K562 (cell line): Measurements from ENCODE around the gene SLC35E1. TPM values are rescaled to one million over a fixed set of nuclear protein-coding genes. Genes with fewer than 3 reads are reported as not detected.

Experiments used
- BRF1 ChIP-seq: IDR thresholded peaks from 3 replicates; pipeline ENCODE4 v1.6.1; 2011; ENCODE audit warnings: borderline replicate concordance, mild to moderate bottlenecking; ENCODE audit not compliant: insufficient read length; ENCODE audit errors: extremely low read depth
- COPS2 ChIP-seq: fragments of 450-650 bp; conservative IDR thresholded peaks from 2 replicates; pipeline ENCODE4 v1.6.1; 2016; ENCODE audit warnings: mild to moderate bottlenecking, moderate library complexity
- DPF2 ChIP-seq: fragments of 450-650 bp; IDR thresholded peaks from 2 replicates; pipeline ENCODE4 v1.6.1; 2016
- ETS1 ChIP-seq: conservative IDR thresholded peaks from 2 replicates; pipeline ENCODE4 v1.6.1; 2011; ENCODE audit warnings: low read depth, mild to moderate bottlenecking, low read length; ENCODE audit not compliant: control insufficient read depth
- HDGF ChIP-seq: fragments of 450-650 bp; IDR thresholded peaks from 2 replicates; pipeline ENCODE4 v1.6.1; 2016
- KAT2B ChIP-seq: IDR thresholded peaks from one replicate; pipeline ENCODE4 v1.6.1; 2012; ENCODE audit warnings: low read depth, mild to moderate bottlenecking, control low read depth, inconsistent platforms, low read length, moderate library complexity
- PCBP2 ChIP-seq: fragments of 200-400 bp; formaldehyde crosslinking; IDR thresholded peaks from 2 replicates; pipeline ENCODE4 v1.6.1; 2018; ENCODE audit warnings: low read length, low read depth, mild to moderate bottlenecking, moderate library complexity; ENCODE audit not compliant: poor library complexity, severe bottlenecking
- RBFOX2 ChIP-seq: fragments of 200-400 bp; formaldehyde crosslinking; IDR thresholded peaks from 2 replicates; pipeline ENCODE4 v1.6.1; 2017; ENCODE audit warnings: low read depth, mild to moderate bottlenecking, low read length, moderate library complexity
- RNF2 ChIP-seq: sonication (generic); IDR thresholded peaks from 2 replicates; pipeline ENCODE4 v1.6.1; 2016
- RUNX1 ChIP-seq: sonication (generic); IDR thresholded peaks from 2 replicates; pipeline ENCODE4 v1.6.1; 2016; ENCODE audit warnings: antibody characterized with exemption, low read depth
- SOX6 ChIP-seq: fragments of 450-650 bp; IDR thresholded peaks from 2 replicates; pipeline ENCODE4 v1.6.1; 2014; ENCODE audit warnings: mild to moderate bottlenecking
- STAG1 ChIP-seq: sonication (generic); formaldehyde crosslinking; IDR thresholded peaks from 2 replicates; pipeline ENCODE4 v1.5.0; 2020; ENCODE audit warnings: missing genetic modification reagents, borderline replicate concordance
- THRAP3 ChIP-seq: fragments of 450-650 bp; IDR thresholded peaks from 2 replicates; pipeline ENCODE4 v1.6.1; 2016; ENCODE audit warnings: mild to moderate bottlenecking, inconsistent platforms, borderline replicate concordance
- USF1 ChIP-seq: sonication (generic); formaldehyde crosslinking; IDR thresholded peaks from 2 replicates; pipeline ENCODE4 v1.9.0; 2022; ENCODE audit warnings: mild to moderate bottlenecking, missing genetic modification reagents
- XRCC4 ChIP-seq: IDR thresholded peaks from one replicate; pipeline ENCODE4 v1.6.1; 2011; ENCODE audit not compliant: insufficient read depth, insufficient read length; ENCODE audit errors: extremely low read depth
- ZC3H11A ChIP-seq: IDR thresholded peaks from 2 replicates; pipeline ENCODE4 v1.6.1; 2012; ENCODE audit warnings: low read depth, low read length, improper control_type of control experiment
- ZFX ChIP-seq: sonication (generic); formaldehyde crosslinking; IDR thresholded peaks from 2 replicates; pipeline ENCODE4 v1.8.0; 2022; ENCODE audit warnings: mild to moderate bottlenecking, missing genetic modification reagents, moderate library complexity
- ZNF143 ChIP-seq: sonication (generic); formaldehyde crosslinking; IDR thresholded peaks from 2 replicates; pipeline ENCODE4 v1.9.0; 2022; ENCODE audit warnings: mild to moderate bottlenecking, missing genetic modification reagents
- ZNF263 ChIP-seq: sonication (generic); formaldehyde crosslinking; IDR thresholded peaks from 2 replicates; pipeline ENCODE4 v1.8.0; 2022; ENCODE audit warnings: mild to moderate bottlenecking, missing genetic modification reagents, borderline replicate concordance
- ZNF586 ChIP-seq: fragments of 450-650 bp; formaldehyde crosslinking; conservative IDR thresholded peaks from 2 replicates; pipeline ENCODE4 v1.4.0; 2020; ENCODE audit warnings: mild to moderate bottlenecking, moderate library complexity
- ZNF785 ChIP-seq: fragments of 250-450 bp; sonication (Bioruptor Pico); IDR thresholded peaks from 2 replicates; pipeline ENCODE4 v1.4.0; 2020; ENCODE audit warnings: mild to moderate bottlenecking
- polyA plus RNA-seq, 8 experiments: library from polyadenylated mRNA; depleted of rRNA in 4 of 8; stranded (reverse) in 5 of 8; unstranded in 3 of 8; fragments of >200 nt; fragmentation: Nextera tagmentation in 2 of 8; fragmentation: Illumina TruSeq in 1 of 8; extraction: Ambion mirVana in 2 of 8; extraction: Trizol in 1 of 8; gene quantifications; 2 replicates each; pipeline versions ENCODE4 v1.2.1 to v1.2.3, GENCODE V29; 2011 to 2014; ENCODE audit warnings: inconsistent platforms in 1 of 8, missing spikeins in 1 of 8
- total RNA-seq, 7 experiments: library from RNA; depleted of rRNA in 6 of 7; stranded (reverse); fragments of >200 nt in 6 of 7; fragmentation: Illumina TruSeq in 2 of 7; extraction: Trizol in 2 of 7; gene quantifications; 2 replicates each; pipeline versions ENCODE4 v1.2.1 to v1.2.3, GENCODE V29; 2011 to 2021; ENCODE audit warnings: low replicate concordance in 1 of 7
- TF ChIP-seq, protein P1 (sequence below): fragments of 250-450 bp; sonication (Bioruptor Pico); IDR thresholded peaks from 2 replicates; pipeline ENCODE4 v1.4.0; 2020
- TF ChIP-seq, protein P2 (sequence below): fragments of 200-800 bp; sonication (Bioruptor generic); IDR thresholded peaks from 2 replicates; pipeline ENCODE4 v1.6.1; 2017; ENCODE audit warnings: missing genetic modification characterization, missing compliant biosample characterization
- TF ChIP-seq, protein P3 (sequence below): fragments of 450-650 bp; formaldehyde crosslinking; IDR thresholded peaks from 2 replicates; pipeline ENCODE4 v1.4.0; 2020; ENCODE audit warnings: mild to moderate bottlenecking, moderate library complexity

Gene SLC35E1
- total and polyA plus RNA-seq, 9 of the 15 experiments (the other 6 are each of a cell fraction or from before 2014, with no cell fraction given) = 15.0 to 40.1 (median 25.7) TPM

DNA sequence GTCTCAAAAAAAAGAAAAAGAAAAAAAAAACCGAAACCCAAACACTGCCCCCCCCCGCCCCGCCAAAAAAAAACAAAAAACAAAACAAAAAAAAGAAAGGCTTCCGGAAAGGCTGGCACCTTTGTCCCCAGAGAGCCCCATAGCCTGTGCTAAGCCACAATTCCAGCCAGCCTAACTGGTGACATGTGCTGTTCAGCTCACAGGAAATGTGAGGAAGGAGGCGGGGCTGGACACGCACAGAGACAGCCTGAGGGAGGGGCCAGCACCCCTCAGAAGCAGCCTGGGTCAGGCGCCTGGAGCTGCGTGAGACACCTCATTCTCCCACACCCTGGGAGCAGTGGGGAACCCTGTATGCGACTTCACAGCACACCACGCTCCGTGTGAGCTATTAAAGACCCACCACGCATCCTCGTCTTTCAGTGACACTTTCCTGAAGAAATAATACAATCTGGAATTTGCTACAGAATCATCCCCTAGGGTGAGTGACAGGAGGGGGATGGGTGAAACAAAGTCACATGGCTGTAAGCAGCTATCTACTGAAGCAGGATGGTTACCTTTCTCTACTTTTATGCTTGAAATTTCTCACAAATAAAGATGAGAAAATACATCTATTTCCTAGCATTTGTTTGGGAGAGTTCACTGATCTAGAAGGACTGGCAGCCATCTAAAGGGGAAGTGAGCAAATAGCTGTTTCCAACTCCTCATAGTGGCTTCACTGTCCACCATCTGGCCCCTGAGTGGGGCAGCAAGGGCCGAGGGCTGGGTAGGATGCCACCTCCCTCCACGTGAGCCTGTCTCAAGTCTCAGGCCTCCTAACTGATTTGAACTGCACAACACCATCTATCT is 12.3 kb upstream of the SLC35E1 start (continued):
- TF ChIP-seq USF1 (peak; percentile 69), STAG1 (CRISPR knock-in tag) (no peak), ZFX (no peak), ZNF785 (CRISPR knock-in tag) (no peak), THRAP3 (no peak), ZNF143 (CRISPR knock-in tag) (no peak), HDGF (peak; percentile 56), RNF2 (no peak), KAT2B (no peak), ZNF586 (CRISPR knock-in tag) (no peak), ETS1 (peak; percentile 55; the same call in 1 of the 2 replicates), COPS2 (no peak), SOX6 (no peak), RUNX1 (no peak), ZC3H11A (no peak), PCBP2 (no peak), DPF2 (peak; percentile 55; the same call in 1 of the 2 replicates), BRF1 (no peak), XRCC4 (no peak), ZNF263 (CRISPR knock-in tag) (no peak), RBFOX2 (peak; percentile 48; the same call in 1 of the 2 replicates)
- TF ChIP-seq, protein P1, sequence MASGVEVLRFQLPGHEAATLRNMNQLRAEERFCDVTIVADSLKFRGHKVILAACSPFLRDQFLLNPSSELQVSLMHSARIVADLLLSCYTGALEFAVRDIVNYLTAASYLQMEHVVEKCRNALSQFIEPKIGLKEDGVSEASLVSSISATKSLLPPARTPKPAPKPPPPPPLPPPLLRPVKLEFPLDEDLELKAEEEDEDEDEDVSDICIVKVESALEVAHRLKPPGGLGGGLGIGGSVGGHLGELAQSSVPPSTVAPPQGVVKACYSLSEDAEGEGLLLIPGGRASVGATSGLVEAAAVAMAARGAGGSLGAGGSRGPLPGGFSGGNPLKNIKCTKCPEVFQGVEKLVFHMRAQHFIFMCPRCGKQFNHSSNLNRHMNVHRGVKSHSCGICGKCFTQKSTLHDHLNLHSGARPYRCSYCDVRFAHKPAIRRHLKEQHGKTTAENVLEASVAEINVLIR (CRISPR knock-in tag) = no peak
- TF ChIP-seq, protein P2, sequence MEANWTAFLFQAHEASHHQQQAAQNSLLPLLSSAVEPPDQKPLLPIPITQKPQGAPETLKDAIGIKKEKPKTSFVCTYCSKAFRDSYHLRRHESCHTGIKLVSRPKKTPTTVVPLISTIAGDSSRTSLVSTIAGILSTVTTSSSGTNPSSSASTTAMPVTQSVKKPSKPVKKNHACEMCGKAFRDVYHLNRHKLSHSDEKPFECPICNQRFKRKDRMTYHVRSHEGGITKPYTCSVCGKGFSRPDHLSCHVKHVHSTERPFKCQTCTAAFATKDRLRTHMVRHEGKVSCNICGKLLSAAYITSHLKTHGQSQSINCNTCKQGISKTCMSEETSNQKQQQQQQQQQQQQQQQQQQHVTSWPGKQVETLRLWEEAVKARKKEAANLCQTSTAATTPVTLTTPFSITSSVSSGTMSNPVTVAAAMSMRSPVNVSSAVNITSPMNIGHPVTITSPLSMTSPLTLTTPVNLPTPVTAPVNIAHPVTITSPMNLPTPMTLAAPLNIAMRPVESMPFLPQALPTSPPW (CRISPR knock-in tag) = peak; percentile 89
- TF ChIP-seq, protein P3, sequence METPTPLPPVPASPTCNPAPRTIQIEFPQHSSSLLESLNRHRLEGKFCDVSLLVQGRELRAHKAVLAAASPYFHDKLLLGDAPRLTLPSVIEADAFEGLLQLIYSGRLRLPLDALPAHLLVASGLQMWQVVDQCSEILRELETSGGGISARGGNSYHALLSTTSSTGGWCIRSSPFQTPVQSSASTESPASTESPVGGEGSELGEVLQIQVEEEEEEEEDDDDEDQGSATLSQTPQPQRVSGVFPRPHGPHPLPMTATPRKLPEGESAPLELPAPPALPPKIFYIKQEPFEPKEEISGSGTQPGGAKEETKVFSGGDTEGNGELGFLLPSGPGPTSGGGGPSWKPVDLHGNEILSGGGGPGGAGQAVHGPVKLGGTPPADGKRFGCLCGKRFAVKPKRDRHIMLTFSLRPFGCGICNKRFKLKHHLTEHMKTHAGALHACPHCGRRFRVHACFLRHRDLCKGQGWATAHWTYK (CRISPR knock-in tag) = no peak
